NCI-H1694 treated with DMSO at 0.1 percent for 48 hours (cell line): ENCODE measurements around the gene RNF214.
"Not testable (repeated sequence)": the region's sequence is repeated elsewhere in the genome, so short reads cannot be mapped to it uniquely, and the experiment has no call there.

Experiments
- DNase-seq: peaks from one replicate; lab custom pipeline; 2025; lab: John Stamatoyannopoulos, UW

RNF214 gene

GRCh38 chr11:117197516-117198456, 34.7 kb upstream of the RNF214 start:
- DNase-seq: no peak

- no peak for DNase-seq
These were observed 33.9 kb upstream of the RNF214 start for GRCh38 chr11:117198613-117199012.

GRCh38 chr11:117199053-117199915, 33.2 kb upstream of the RNF214 start, which contains the start of gene TAGLN:
Gene TAGLN (plus strand): TSS chr11:117199370. CDS start chr11:117203014, 3,644 bp downstream.
- DNase-seq: no peak

GRCh38 chr11:117199916-117200812, 32.3 kb upstream of the RNF214 start:
- no peak for DNase-seq

- no peak for DNase-seq
These were observed 31.4 kb upstream of the RNF214 start for GRCh38 chr11:117200813-117201657.

- DNase-seq: no peak
These were observed 30.7 kb upstream of the RNF214 start for GRCh38 chr11:117201658-117202305.

- DNase-seq: no peak
These were observed 29.9 kb upstream of the RNF214 start for GRCh38 chr11:117202386-117203068.

- no peak for DNase-seq
These were observed 29.4 kb upstream of the RNF214 start for GRCh38 chr11:117203069-117203407.

- DNase-seq: no peak
These were observed 28.0 kb upstream of the RNF214 start for GRCh38 chr11:117204283-117205080.

GRCh38 chr11:117205211-117205818, 27.2 kb upstream of the RNF214 start:
- no peak for DNase-seq

GRCh38 chr11:117206111-117206510, 26.4 kb upstream of the RNF214 start:
- not testable (repeated sequence) for DNase-seq

GRCh38 chr11:117206859-117207258, 25.6 kb upstream of the RNF214 start:
- not testable (repeated sequence) for DNase-seq

- DNase-seq: not testable (repeated sequence)
These were observed 25.0 kb upstream of the RNF214 start for GRCh38 chr11:117207481-117207880.

GRCh38 chr11:117208710-117209109, 23.8 kb upstream of the RNF214 start:
- DNase-seq: not testable (repeated sequence)

- not testable (repeated sequence) for DNase-seq
These were observed 22.9 kb upstream of the RNF214 start for GRCh38 chr11:117209351-117210125.

GRCh38 chr11:117210620-117211019, 21.9 kb upstream of the RNF214 start:
- no peak for DNase-seq

GRCh38 chr11:117212697-117213355, 19.6 kb upstream of the RNF214 start:
- no peak for DNase-seq
